ENCODE results near the gene FAM43A.

The FAM43A gene

GRCh38 chr3:194685718-194686413 is at the start of gene FAM43A:
Gene FAM43A (plus strand): TSS chr3:194685883. CDS start chr3:194686827, 944 bp downstream.
- peak; percentile 98 for DNase-seq (ENCODE audit: low read depth)
- peak within 1 kb of the TSS; percentile 90 for H3K4me3 ChIP-seq (replicated peaks; ENCODE audit: low read depth, low read length)
- TF ChIP-seq CTCF (IDR thresholded peaks at IDR 0.05; ENCODE audit: low read length, missing control alignments): peak; percentile 29

GRCh38 chr3:194637066-194637465 is 48.6 kb upstream of the FAM43A start:
- TF ChIP-seq CTCF (IDR thresholded peaks at IDR 0.05; ENCODE audit: low read length, missing control alignments): no peak
- H3K4me3 ChIP-seq (replicated peaks; ENCODE audit: low read depth, low read length): no peak overlapping the region
- no peak for DNase-seq (ENCODE audit: low read depth)

GRCh38 chr3:194637541-194638400 is 47.9 kb upstream of the FAM43A start:
- no peak overlapping the region for H3K4me3 ChIP-seq (replicated peaks; ENCODE audit: low read depth, low read length)
- DNase-seq (ENCODE audit: low read depth): no peak
- TF ChIP-seq CTCF (IDR thresholded peaks at IDR 0.05; ENCODE audit: low read length, missing control alignments): no peak

- no peak for DNase-seq (ENCODE audit: low read depth)
- no peak for TF ChIP-seq CTCF (IDR thresholded peaks at IDR 0.05; ENCODE audit: low read length, missing control alignments)
- no peak overlapping the region for H3K4me3 ChIP-seq (replicated peaks; ENCODE audit: low read depth, low read length)
Observed at GRCh38 chr3:194638991-194639605, 46.6 kb upstream of the FAM43A start.

- no peak overlapping the region for H3K4me3 ChIP-seq (replicated peaks; ENCODE audit: low read depth, low read length)
- peak; percentile 62 for DNase-seq (ENCODE audit: low read depth)
- TF ChIP-seq CTCF (IDR thresholded peaks at IDR 0.05; ENCODE audit: low read length, missing control alignments): peak; percentile 44
Observed at GRCh38 chr3:194640829-194641228, 44.9 kb upstream of the FAM43A start.

GRCh38 chr3:194642769-194643168 is 42.9 kb upstream of the FAM43A start:
- TF ChIP-seq CTCF (IDR thresholded peaks at IDR 0.05; ENCODE audit: low read length, missing control alignments): no peak
- no peak for DNase-seq (ENCODE audit: low read depth)
- H3K4me3 ChIP-seq (replicated peaks; ENCODE audit: low read depth, low read length): no peak overlapping the region

Data from fibroblast of pulmonary artery (primary cell).